Hepatocyte (in vitro differentiated cells): ENCODE data around the gene STOML2. TPM values are rescaled to one million over a fixed set of nuclear protein-coding genes. Genes with fewer than 3 reads are reported as not detected.
A peak's percentile ranks its signal among the peaks of the same experiment; 100 is the strongest.

ENCODE experiments used
- DNase-seq: peaks from one replicate; pipeline ENCODE4 v3.0.0-alpha.2; 2016; ENCODE audit warnings: low spot score
- H2AFZ ChIP-seq: fragments of 200-600 bp; sonication (generic); 2 replicates; pipeline ENCODE4 v1.6.0; 2016; ENCODE audit warnings: antibody characterized with exemption, mild to moderate bottlenecking
- H3K27ac ChIP-seq: fragments of 200-600 bp; sonication (generic); 2 replicates; pipeline ENCODE4 v1.5.1; 2016; ENCODE audit warnings: mild to moderate bottlenecking
- H3K27me3 ChIP-seq: fragments of 200-600 bp; sonication (generic); 2 replicates; pipeline ENCODE4 v1.6.1; 2016
- H3K36me3 ChIP-seq: fragments of 200-600 bp; sonication (generic); replicated peaks from 2 replicates; pipeline ENCODE4 v1.5.1; 2016; ENCODE audit warnings: low read depth; ENCODE audit not compliant: insufficient read depth
- H3K4me1 ChIP-seq: fragments of 200-600 bp; sonication (generic); 2 replicates; pipeline ENCODE4 v1.5.1; 2016; ENCODE audit warnings: mild to moderate bottlenecking, moderate library complexity; ENCODE audit not compliant: insufficient read depth
- H3K4me2 ChIP-seq: fragments of 200-600 bp; sonication (generic); 2 replicates; pipeline ENCODE4 v1.6.0; 2016
- H3K4me3 ChIP-seq: fragments of 200-600 bp; sonication (generic); 2 replicates; pipeline ENCODE4 v1.5.1; 2016; ENCODE audit warnings: mild to moderate bottlenecking
- H3K79me2 ChIP-seq: fragments of 200-600 bp; sonication (generic); 2 replicates; pipeline ENCODE4 v1.6.0; 2017; ENCODE audit warnings: mild to moderate bottlenecking
- H3K9me2 ChIP-seq: fragments of 200-600 bp; sonication (generic); replicated peaks from 2 replicates; pipeline ENCODE4 v1.6.0; 2017; ENCODE audit warnings: mild to moderate bottlenecking; ENCODE audit not compliant: insufficient read depth
- H3K9me3 ChIP-seq: fragments of 200-600 bp; sonication (generic); 2 replicates; pipeline ENCODE4 v1.5.1; 2016; ENCODE audit warnings: low read depth, mild to moderate bottlenecking
- H4K20me1 ChIP-seq: fragments of 200-600 bp; sonication (generic); 2 replicates; pipeline ENCODE4 v1.6.0; 2016; ENCODE audit warnings: mild to moderate bottlenecking; ENCODE audit not compliant: insufficient read depth, poor library complexity, severe bottlenecking
- EZH2 ChIP-seq: fragments of 200-600 bp; sonication (generic); IDR thresholded peaks from 2 replicates; pipeline ENCODE4 v1.6.1; 2016; ENCODE audit warnings: antibody characterized with exemption, mild to moderate bottlenecking, borderline replicate concordance
- EZH2phosphoT487 ChIP-seq: fragments of 200-600 bp; sonication (generic); IDR thresholded peaks from one replicate; pipeline ENCODE4 v1.6.1; 2018; ENCODE audit warnings: antibody characterized with exemption, mild to moderate bottlenecking, low read depth, moderate library complexity; ENCODE audit not compliant: unreplicated experiment, severe bottlenecking
- WGBS: methylation state at CpG from one replicate; pipeline ENCODE4 v1.1.6; 2016; ENCODE audit warnings: low lambda C conversion rate; ENCODE audit errors: missing lambda C conversion rate; 5-methylcytosine and 5-hydroxymethylcytosine counted together
- polyA plus RNA-seq: library from polyadenylated mRNA; unstranded; fragments of >200 nt; fragmentation: Nextera tagmentation; extraction: Ambion mirVana; gene quantifications from 2 replicates; pipeline ENCODE4 v1.2.1, GENCODE V29; 2016
- total RNA-seq: library from RNA; depleted of rRNA; stranded (reverse); fragments of >200 nt; gene quantifications from 2 replicates; pipeline ENCODE4 v1.2.3, GENCODE V29; 2014
- TF ChIP-seq, protein P1 (sequence below): fragments of 200-600 bp; sonication (generic); IDR thresholded peaks from 2 replicates; pipeline ENCODE4 v1.5.1; 2016; ENCODE audit warnings: antibody characterized with exemption, mild to moderate bottlenecking; ENCODE audit not compliant: poor library complexity

Gene STOML2
- total and polyA plus RNA-seq, 2 experiments from 2014 or later, result 98.0 to 120 TPM

GRCh38 chr9:35072461-35073278, 30.3 kb downstream of the STOML2 start, which contains the start of gene VCP:
Gene VCP (minus strand): TSS chr9:35072625. CDS start chr9:35072353, 272 bp downstream.
- no peaks in the 10 kb centered on the region for H3K27me3 ChIP-seq
- H3K4me3 ChIP-seq, result peak within 1 kb of the TSS; percentile 40
- H3K4me2 ChIP-seq, result peak within 1 kb of the TSS; percentile 94
- peaks cover 41% of the 10 kb centered on the region for H4K20me1 ChIP-seq
- H3K27ac ChIP-seq, result peak within 1 kb of the TSS; percentile 98
- no peaks in the 10 kb centered on the region for H3K36me3 ChIP-seq
- H3K79me2 ChIP-seq, result peaks cover 48% of the 10 kb centered on the region
- TF ChIP-seq EZH2 (no peak), EZH2phosphoT487 (no peak)
- TF ChIP-seq, protein P1, sequence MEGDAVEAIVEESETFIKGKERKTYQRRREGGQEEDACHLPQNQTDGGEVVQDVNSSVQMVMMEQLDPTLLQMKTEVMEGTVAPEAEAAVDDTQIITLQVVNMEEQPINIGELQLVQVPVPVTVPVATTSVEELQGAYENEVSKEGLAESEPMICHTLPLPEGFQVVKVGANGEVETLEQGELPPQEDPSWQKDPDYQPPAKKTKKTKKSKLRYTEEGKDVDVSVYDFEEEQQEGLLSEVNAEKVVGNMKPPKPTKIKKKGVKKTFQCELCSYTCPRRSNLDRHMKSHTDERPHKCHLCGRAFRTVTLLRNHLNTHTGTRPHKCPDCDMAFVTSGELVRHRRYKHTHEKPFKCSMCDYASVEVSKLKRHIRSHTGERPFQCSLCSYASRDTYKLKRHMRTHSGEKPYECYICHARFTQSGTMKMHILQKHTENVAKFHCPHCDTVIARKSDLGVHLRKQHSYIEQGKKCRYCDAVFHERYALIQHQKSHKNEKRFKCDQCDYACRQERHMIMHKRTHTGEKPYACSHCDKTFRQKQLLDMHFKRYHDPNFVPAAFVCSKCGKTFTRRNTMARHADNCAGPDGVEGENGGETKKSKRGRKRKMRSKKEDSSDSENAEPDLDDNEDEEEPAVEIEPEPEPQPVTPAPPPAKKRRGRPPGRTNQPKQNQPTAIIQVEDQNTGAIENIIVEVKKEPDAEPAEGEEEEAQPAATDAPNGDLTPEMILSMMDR, result no peak
- peak; percentile 98 for DNase-seq
- H3K9me2 ChIP-seq, result no peaks in the 10 kb centered on the region
- no peaks in the 10 kb centered on the region for H3K9me3 ChIP-seq
- H2AFZ ChIP-seq, result peak within 1 kb of the TSS; percentile 31
- peaks cover 25% of the 10 kb centered on the region for H3K4me1 ChIP-seq
- 6% methylated on average over 53 of the region's 54 CpGs for WGBS

GRCh38 chr9:35071814-35072460, 31.0 kb downstream of the STOML2 start:
- Histone ChIP-seq H3K4me2 (peak overlapping the region; percentile 94), H3K36me3 (no peaks in the 10 kb centered on the region), H2AFZ (peak overlapping the region; percentile 31), H3K4me3 (peak overlapping the region; percentile 40), H3K4me1 (peaks cover 25% of the 10 kb centered on the region), H3K27ac (peak overlapping the region; percentile 98), H4K20me1 (peaks cover 49% of the 10 kb centered on the region), H3K9me2 (no peaks in the 10 kb centered on the region), H3K79me2 (peaks cover 48% of the 10 kb centered on the region), H3K9me3 (no peaks in the 10 kb centered on the region), H3K27me3 (no peaks in the 10 kb centered on the region)
- peak; percentile 93 for DNase-seq
- WGBS, result 1% methylated on average over 69 of the region's 79 CpGs
- TF ChIP-seq EZH2, result no peak
- TF ChIP-seq, protein P1, result peak; percentile 31

DNA sequence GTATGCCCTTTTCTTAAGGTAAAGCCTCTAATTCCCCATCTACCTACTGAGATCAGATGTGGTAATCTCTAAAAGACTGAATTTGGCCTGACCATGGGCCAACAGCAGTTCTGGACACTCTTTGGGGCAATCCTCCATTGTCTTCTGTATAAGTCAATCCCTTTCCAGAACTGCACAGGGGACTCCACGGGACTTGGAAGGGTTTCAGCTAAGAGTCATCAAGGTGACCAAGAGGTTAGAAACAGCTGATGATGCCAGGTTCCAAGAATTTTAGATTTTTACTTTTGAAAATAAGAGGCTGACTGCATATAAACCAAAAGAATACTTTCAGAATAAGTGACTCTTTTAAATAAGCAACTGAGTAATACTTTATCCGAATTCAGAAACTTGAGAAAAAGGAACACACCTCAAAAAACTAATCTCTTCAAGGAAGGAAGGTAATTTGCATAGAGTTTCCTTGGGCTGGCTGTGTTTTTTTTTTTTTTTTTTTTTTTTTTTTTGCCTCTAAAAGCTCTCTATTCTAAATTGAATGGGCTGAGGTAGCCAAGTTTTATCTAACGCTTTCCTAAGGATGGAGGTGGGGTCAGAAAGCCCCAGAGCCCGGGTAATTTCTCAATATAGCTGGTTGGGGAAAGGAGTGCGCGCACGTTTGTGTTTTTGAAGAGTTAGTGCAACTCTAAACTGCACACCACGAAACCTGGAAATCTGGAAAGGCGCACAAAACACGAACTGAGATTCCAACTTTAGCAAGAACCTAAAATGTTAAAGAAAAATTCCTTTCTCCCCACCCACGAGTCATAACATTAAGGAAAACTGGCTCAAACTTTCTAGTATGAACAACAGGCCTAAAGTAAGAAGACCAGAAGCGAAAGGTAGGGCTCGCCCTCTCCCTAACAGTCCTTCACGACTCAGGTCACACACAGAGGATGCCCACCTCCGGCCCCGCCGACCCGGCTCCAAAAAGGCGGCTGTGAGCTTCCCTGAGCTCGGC, 31.8 kb downstream of the STOML2 start:
- Histone ChIP-seq H3K4me1 (peaks cover 25% of the 10 kb centered on the region), H3K36me3 (no peaks in the 10 kb centered on the region), H3K9me3 (no peaks in the 10 kb centered on the region), H3K27ac (peak overlapping the region; percentile 98), H4K20me1 (peaks cover 55% of the 10 kb centered on the region), H3K27me3 (no peaks in the 10 kb centered on the region), H3K79me2 (peaks cover 56% of the 10 kb centered on the region), H3K9me2 (no peaks in the 10 kb centered on the region), H2AFZ (no peak overlapping the region), H3K4me2 (peak overlapping the region; percentile 94), H3K4me3 (peak overlapping the region; percentile 40)
- TF ChIP-seq EZH2 (no peak), EZH2phosphoT487 (no peak)
- TF ChIP-seq, protein P1, result no peak
- DNase-seq, result no peak
- 2% methylated on average over 20 of the region's 20 CpGs for WGBS
